SH-SY5Y (cell line): ENCODE measurements around the gene GDPGP1.

Experiments
- GATA2 ChIP-seq: IDR thresholded peaks from 2 replicates; pipeline ENCODE4 v1.6.1; 2011; ENCODE audit warnings: mild to moderate bottlenecking, low read depth, low read length
- GATA3 ChIP-seq: IDR thresholded peaks from 2 replicates; pipeline ENCODE4 v1.6.1; 2011; ENCODE audit warnings: low read depth, mild to moderate bottlenecking, low read length, moderate library complexity

DNA sequence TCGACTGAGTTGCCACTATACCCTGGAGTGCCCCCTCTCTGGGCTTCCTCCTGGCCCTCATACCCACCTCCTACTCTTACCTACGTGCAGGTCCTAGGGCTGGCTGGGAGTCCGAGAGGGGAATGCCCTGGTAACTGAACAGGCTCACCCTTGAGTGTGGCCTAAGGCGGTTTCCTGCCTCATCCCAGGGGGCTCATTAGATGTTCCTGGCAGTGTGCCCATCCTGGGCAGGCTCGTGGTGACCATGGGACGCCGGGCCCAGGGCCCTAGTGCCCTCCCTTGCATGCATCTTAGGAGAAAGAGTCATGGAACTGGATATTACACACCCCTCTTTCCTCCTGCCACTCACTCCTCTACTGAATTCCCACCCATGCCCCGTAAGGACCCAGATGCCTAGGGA lies 30.1 kb upstream of the GDPGP1 start:
- no peak for TF ChIP-seq GATA2
- no peak for TF ChIP-seq GATA3
